Measurements from ENCODE around the gene CCNL2.
"Not testable (repeated sequence)": the region's sequence is repeated elsewhere in the genome, so short reads cannot be mapped to it uniquely, and the experiment has no call there.

CCNL2 gene

DNA sequence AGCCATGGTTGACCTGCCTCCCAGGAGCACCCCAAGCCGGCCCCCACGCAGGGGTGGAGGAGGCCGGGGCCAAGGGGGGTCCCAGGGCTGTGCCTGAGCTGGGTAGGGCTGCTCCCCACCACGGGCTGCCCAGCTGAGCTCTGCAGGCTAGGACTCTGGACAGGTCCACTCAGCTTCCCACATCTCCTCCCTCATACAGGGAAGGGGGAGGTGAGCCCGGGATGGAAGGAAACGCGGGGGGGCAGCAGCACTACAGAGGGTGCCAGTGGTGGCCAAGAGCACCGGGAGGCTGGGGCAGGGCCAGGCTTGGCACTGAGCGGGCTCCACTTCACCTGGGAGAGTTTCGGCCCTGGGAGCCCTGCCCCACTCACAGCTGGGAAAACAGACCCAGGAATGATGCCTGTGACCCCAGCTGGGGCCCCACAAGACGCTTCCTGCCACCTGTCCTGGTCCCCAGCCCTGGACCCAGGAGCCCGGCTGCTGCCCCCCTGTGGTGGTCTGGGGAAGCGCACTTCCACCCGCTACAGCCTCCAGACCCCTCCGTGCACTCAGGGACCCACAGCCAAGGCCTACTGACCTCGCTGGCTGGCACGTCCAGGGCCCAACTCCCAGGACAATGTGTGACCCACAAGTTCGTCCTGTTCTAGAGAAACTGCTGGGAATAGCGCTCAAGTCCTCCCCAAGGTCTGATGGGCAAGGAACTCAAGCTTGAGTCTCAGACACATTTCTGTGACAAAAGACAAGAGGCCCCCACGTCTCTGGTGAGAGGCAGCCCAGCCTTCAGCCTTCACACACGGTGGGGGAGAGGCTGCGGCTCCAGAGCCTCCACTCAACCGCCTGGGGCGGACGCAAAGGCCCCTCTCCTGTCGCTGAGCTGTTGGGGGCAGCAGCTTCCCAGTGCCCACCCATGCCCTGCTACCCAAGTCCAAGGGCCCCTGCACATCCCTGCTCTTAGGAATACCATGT lies 27.1 kb downstream of the CCNL2 start:
- peak; percentile 84 for DNase-seq

DNA sequence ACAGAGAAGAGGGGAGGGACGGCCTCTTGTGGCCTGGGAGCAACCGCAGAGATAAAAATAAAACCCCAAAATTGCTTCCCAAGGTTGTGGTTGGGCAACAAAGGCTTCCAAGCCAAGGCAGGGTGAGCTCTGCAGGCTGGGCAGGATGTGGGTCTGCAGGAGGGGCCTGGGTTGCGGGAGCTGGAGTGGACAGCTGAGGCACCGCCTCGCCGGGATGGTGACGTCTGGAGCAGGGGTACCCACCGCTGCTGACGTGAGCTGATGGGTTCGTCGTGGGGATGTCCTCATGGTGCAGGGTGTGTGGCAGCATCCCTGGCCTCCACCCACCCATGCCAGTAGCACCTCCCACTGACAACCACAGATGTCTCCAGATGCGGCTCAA lies 27.8 kb downstream of the CCNL2 start:
- peak; percentile 42 for DNase-seq

DNA sequence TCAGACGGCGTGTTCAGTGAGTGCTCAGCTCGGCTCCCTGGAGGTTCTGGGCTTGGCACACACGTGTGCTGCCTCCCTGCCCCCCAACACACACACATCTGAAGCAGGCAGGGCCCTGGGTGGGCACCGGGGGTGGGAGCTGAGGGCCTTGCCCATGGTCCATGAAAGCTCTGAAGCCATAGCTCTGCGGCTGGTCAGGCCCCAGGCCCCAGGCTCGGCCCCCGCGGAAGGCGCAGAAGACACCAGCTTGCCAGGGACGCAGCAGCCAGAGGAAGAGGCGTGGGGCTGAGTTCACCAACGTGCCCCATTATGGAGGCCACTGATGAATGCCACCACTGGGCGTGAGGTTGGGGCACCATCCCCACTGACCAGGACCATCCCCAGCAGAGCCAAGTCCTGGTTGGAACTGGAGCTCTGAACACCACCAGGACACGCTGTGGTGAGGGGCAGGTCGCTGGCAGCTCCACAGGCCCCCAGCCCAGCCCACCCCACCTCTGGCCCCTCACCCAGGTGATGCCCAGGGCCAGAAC lies 28.3 kb downstream of the CCNL2 start:
- no peak for DNase-seq

- DNase-seq: not testable (repeated sequence)
Observed at GRCh38 chr1:1370094-1370493, 29.0 kb downstream of the CCNL2 start.

DNA sequence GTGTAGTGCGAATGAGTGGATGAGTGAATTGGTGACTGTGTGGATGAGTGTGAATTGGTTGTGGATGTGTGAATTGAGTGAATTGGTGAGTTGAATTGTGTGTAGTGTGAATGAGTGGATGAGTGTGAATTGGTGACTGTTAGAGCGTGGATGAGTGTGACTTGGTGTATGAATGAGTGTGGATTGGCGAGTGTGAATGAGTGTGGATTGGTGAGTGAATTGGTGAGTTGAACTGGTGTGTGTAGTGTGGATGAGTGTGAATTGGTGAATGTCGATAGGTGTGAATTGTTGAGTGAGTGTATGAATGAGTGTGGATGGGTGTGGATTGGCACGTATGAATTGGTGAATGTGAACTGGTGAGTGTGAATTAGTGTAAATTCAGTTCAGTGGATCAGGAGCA lies 31.8 kb downstream of the CCNL2 start:
- DNase-seq: no peak

- DNase-seq: no peak
Observed at GRCh38 chr1:1366699-1367066, 32.5 kb downstream of the CCNL2 start.

GRCh38 chr1:1365875-1366698 lies 33.0 kb downstream of the CCNL2 start:
- no peak for DNase-seq

- no peak for DNase-seq
Observed at GRCh38 chr1:1364266-1364665, 34.9 kb downstream of the CCNL2 start.

DNA sequence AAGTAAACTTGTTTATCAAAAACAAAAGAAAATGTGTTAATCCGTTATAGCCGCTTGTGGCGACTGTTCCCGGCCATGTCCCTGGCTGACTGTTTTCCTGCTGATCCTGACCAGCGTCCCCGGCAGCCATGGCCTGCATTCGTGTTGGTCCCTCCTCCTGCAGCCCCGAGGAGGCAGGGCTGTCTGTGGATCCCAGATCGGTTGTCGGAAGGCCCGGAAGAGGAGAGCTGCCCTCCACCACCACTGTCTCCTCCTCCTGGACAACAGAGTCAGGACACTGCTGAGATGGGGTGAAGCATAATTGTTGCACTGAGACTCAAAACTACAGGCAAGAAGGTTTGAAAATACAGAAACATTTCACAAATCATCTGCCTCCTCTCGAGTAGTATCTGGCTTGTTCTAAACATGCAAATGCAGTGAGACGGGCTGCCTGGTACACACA lies 37.1 kb downstream of the CCNL2 start:
- DNase-seq: no peak

DNA sequence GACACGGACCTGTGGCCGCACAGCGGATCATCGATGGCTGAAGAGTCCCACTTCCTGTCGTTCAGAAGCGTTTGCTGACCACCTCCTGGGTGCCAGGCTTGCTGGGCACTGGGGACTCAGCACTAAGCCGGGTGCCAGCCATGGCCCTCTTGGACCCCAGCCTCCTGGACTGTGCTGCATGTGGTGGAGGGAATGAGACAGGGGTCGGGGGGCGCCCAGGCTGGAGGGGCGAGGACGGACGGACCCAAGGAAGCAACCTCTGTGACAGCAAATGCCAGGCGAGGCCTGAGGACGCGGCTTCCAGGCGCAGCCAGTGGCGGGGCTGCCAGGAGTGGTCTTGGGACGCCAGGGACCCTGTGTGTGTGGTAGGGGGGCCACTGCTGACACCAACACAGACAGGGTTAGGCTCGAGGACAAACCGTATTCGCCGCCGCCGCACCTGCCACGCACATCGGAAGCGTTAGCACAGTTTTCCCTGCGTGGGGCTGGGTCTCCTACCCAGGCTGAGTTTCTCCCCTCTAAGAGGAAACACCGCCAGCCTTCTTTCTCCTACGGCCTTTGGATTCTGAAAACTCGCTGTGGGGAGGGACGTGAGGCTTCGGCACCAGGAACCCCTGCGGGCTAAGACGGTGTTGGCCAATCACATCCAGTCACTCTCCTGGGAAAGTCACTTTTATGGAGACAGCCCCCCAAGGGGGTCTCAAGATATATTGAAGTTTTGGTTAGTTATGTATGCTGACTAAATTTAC lies 37.7 kb downstream of the CCNL2 start:
- DNase-seq: no peak

DNA sequence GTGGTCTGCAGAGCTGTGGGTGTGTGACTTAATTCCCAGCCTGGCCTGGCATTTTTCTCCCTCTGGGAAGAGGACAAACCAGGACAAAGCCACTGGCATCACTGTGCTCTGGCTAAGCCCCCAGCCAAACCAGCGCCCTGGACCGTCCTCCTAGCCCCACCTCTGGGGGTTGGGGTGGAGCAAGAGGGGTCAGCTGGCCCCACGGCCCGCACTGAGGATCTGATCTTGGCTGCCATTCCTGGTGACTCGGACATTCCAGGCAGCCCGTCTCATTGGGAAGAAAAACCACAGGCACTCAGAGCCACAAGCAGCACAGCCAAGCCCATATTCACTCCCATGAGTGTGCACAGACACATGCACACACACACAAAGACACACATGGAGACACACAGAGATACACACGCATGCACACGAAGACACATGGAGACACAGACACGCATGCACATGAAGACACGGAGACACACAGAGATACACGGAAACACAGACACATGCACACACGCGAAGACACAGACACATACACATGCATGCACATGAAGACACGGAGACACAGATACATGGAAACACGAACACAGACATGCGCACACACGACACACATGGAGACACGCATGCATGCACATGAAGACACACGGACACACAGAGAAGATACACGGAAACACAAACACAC lies 38.5 kb downstream of the CCNL2 start:
- no peak for DNase-seq

GRCh38 chr1:1359664-1360468 lies 39.3 kb downstream of the CCNL2 start:
- DNase-seq: no peak

DNA sequence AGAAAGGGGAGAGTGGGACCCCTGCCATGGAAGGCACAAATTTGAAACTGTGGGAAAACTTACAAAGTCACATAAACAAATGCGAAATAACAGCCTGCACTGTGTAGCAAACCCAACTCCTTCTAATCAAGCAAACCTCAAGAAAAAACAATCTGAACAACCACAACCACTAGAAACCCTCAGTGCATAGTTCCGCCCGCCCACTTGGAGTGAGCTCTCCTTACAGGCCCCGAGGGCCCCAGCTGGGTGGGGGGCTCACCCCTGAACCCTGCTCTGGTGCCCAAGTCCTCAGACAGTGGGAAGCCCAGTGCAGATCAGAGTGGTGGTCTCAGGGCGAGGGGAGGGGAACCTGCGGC lies 39.8 kb downstream of the CCNL2 start:
- no peak for DNase-seq

DNA sequence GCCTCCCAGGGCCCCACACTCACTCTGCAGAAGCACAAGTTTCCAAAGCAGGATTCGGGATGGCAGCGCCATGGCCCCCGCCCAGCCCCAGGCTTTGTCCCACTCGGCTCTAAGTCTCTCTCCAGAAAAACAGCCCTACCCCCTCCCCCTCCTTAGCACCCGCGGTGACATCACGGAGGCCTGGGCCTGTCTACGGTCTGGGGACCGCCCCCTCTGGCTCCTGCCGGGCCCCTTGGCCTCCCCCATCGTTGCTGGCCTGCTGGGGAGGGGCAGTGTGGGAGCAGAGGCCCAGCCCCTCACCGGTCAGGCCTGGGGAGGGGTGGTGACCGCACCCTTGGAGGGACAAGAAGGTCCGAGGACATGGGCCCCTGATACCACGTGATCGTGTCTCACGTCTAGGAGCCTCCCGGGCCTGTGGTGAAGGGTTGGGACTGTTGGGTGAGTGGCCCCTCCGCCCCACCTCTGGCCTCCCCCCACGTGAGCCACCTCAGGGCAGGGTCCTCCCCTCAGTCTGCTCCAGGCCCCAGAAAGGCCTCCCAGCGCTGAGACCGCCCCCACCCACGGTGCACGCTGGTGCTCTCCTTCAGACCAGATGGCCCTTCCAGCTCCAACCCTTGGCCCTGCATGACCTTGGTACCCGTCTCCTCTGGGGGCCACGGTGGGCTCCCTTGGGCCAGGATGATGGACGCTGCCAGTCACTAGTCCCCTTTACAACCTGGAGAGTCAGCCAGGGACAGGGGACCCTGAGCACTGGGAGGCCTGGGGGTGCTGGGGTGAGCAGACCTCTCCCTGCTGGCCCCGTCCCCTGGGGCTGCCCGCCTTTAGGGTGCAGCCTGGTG lies 40.5 kb downstream of the CCNL2 start, which contains the start of gene MXRA8:
MXRA8 (minus strand) TSS at position 123 of the 839 bp plus-strand sequence; CDS start at position 72, 51 bp downstream.
- no peak for DNase-seq

DNA sequence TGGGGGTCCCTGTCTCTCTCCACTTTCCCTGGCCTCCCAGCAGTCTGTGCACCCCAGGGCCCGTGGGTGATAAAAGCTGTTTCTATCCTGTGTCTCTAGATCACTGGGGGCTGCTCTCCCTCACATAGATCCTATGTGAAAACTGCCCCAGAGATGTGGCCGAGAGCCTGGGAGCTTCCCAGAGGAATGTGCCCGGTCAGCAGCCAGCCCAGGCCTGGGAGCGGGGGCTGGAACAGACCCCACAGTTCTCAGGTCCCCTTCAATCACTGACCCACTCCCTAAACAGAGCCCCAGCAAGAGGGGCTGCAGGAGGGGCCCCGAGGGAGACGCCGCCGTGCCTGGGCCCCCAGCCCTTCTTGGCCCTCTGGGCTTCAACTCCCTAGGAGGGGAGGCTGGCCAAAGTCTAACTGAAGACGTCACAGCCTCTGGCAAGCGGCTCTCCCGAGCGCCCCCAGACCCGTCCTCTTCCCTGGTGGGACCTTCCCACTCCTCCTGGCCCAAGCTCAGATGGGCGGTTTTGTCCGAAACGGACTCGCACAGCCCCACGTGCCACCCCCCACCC lies 41.2 kb downstream of the CCNL2 start:
- DNase-seq: no peak

DNA sequence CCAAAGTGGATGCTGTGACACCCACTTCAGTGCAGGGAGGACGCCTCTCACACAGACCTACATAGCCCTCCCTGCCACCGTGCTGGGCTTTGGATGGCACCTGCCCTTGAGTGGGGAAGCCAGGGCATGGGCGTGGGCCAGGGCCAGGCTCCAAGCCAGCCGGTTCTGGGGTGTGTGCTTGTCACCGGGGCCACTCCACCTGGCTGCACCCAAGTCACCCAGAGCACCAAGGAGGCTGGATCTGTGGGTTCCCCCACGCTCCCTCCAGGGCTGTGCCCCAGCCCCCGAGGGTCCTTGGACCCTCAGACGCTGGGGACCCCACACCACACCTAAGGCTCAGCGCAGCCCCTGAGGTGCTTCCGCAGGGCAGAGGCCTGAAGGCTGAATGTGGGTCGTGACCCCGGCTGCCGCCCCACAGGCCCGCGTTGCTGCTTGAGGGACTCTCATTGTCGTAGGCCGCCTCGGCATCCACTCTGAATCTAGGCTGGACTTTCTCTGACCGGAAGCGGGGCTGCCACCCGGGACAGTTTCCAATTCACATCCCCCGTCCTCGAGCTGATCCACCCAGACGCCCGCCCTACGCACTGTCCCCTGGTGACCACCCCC lies 42.2 kb downstream of the CCNL2 start:
- DNase-seq: no peak

DNA sequence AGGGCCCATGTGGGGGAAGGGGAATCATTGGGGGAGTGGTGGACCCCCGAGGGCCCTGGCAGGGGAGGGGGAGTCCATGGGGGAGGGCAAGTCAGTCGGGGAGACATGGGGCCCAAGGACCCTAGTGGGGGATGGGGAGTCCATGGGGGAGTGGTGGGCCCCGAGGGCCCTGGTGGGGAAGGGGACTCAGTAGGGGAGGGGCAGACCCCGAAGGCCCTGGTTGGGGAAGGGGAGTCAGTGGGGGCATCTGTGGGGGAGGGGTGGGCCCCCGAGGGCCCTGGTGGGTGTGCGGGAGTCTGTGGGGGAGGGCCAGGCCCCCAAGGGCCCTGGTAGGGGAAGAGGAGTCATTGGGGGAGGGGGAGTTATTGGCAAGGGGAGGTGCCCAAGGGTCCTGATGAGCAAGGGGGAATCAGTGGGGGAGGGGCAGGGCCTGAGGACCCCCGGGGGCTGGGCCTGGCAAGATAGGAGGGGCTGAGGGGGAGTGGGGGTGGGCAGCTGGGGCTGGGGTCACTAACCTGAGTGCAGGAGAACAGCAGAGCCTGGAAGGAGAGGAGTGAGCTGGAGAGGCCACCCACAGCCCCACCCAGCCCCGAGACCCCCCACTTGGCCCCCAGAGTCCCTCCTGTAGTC lies 42.9 kb downstream of the CCNL2 start:
- DNase-seq: no peak

GRCh38 chr1:1355416-1355815 lies 43.7 kb downstream of the CCNL2 start:
- DNase-seq: peak; percentile 46
